Adrenal gland (tissue), 12 donors: ENCODE data around the gene SLC13A5. TPM values are rescaled to one million over a fixed set of nuclear protein-coding genes. Genes with fewer than 3 reads are reported as not detected.

ENCODE experiments used
- DNase-seq, 7 donors: peaks; one replicate each; pipeline ENCODE4 v3.0.0-alpha.2; 2019 to 2020
- H3K27ac ChIP-seq, 5 donors: fragments of 200-600 bp; sonication (generic) in 4 of 5; 1 replicate in 3 of 5; 2 replicates in 2 of 5; pipeline versions ENCODE4 v1.5.1 to v1.8.0; 2016 to 2020; ENCODE audit warnings: mild to moderate bottlenecking in 1 of 5
- H3K27me3 ChIP-seq: fragments of 200-600 bp; 2 replicates; pipeline ENCODE4 v1.8.0; 2021
- H3K36me3 ChIP-seq, 2 donors: fragments of 200-600 bp; replicated peaks in 1 of 2; 1 replicate in 1 of 2; 2 replicates in 1 of 2; pipeline versions ENCODE4 v1.5.1 to v1.8.0; 2018 to 2022
- H3K4me1 ChIP-seq, 2 donors: fragments of 200-600 bp; replicated peaks in 1 of 2; 1 replicate in 1 of 2; 2 replicates in 1 of 2; pipeline versions ENCODE4 v1.5.1 to v1.8.0; 2018 to 2021
- H3K4me3 ChIP-seq, 4 donors: fragments of 200-600 bp; sonication (generic) in 3 of 4; one replicate each; pipeline ENCODE4 v1.5.1; 2016 to 2018
- H3K9me3 ChIP-seq, 3 donors: fragments of 200-600 bp; sonication (generic) in 1 of 3; replicated peaks in 1 of 3; 1 replicate in 2 of 3; 2 replicates in 1 of 3; pipeline versions ENCODE4 v1.5.1 to v1.8.0; 2016 to 2021
- CTCF ChIP-seq, 6 experiments: fragments of 450-650 bp in 4 of 6; fragments of 200-600 bp in 2 of 6; sonication (generic) in 1 of 6; IDR thresholded peaks; 1 replicate in 5 of 6; 2 replicates in 1 of 6; pipeline versions ENCODE4 v1.5.1 to v1.8.0; 2016 to 2021; ENCODE audit warnings: antibody characterized with exemption in 6 of 6, mild to moderate bottlenecking in 2 of 6, moderate library complexity in 1 of 6
- POLR2A ChIP-seq, 2 donors: fragments of 450-650 bp; IDR thresholded peaks; one replicate each; pipeline ENCODE4 v1.6.1; 2017; ENCODE audit warnings: antibody characterized with exemption in 2 of 2, mild to moderate bottlenecking in 2 of 2, moderate library complexity in 1 of 2
- WGBS, 4 donors: extraction: QIAGEN DNeasy Blood & Tissue Kit in 2 of 4; methylation state at CpG; one replicate each; pipeline versions ENCODE4 v1.1.5 to v1.1.7; 2013 to 2017; 5-methylcytosine and 5-hydroxymethylcytosine counted together
- intact Hi-C, 2 donors: fragments of 100-400 bp; cut with DNase I; formaldehyde crosslinking; loops; one replicate each; pipeline versions ENCODE4 v1.14.1 to v1.15.0; 2022 to 2023
- polyA plus RNA-seq, 3 donors: library from polyadenylated mRNA; stranded (reverse); fragments of 200-250 nt in 2 of 3; fragments of 350-450 nt in 1 of 3; fragmentation: Illumina TruSeq in 1 of 3; extraction: RNeasy Lipid Tissue Mini Kit (QIAGEN cat#74804) in 1 of 3; gene quantifications; one replicate each; pipeline ENCODE4 v1.2.3, GENCODE V29; 2013 to 2014
- total RNA-seq, 9 donors: library from RNA; depleted of rRNA in 4 of 9; stranded (reverse); fragments of >200 nt in 4 of 9; fragments of 120-200 nt in 1 of 9; fragmentation: NEBNext Ultra II Directional in 1 of 9; extraction: Animal tissue kit (Norgen Biotek cat#: 25700) in 1 of 9; gene quantifications; one replicate each; pipeline versions ENCODE4 v1.1.0 to v1.2.4, GENCODE V29; 2013 to 2023
- donor health status: healthy with polysubstance abuse.
- donor health status: Bipolar disorder and iron deficiency.
- donor health status: DM: yes; HTN: yes; CAD: no.
- donor health status: DM: no; HTN: no; CAD: no.
- donor health status: DM: no; HTN: no; CAD: no.
- donor health status: DM: yes; HTN: yes; CAD: no.

Gene SLC13A5
- total and polyA plus RNA-seq, 12 donors = 0.97 to 7.2 (median 3.6) TPM; not detected in 2

GRCh38 chr17:6681671-6682070 is 31.5 kb downstream of the SLC13A5 start:
- intact Hi-C loops = no loop called here
- DNase-seq = no peak
- TF ChIP-seq CTCF (IDR thresholded peaks at IDR 0.05) (no peak), POLR2A (IDR thresholded peaks at IDR 0.05) (no peak)
- WGBS, 4 donors = 56 to 81% (median 73%) methylated on average over 5 of the region's 5 CpGs
- H3K9me3 ChIP-seq = no peaks in the 10 kb centered on the region
- no peaks in the 10 kb centered on the region for H3K36me3 ChIP-seq
- no peak overlapping the region for H3K4me3 ChIP-seq
- no peak overlapping the region for H3K27ac ChIP-seq
- peaks cover 18% of the 10 kb centered on the region for H3K27me3 ChIP-seq
- H3K4me1 ChIP-seq = no peaks in the 10 kb centered on the region

DNA sequence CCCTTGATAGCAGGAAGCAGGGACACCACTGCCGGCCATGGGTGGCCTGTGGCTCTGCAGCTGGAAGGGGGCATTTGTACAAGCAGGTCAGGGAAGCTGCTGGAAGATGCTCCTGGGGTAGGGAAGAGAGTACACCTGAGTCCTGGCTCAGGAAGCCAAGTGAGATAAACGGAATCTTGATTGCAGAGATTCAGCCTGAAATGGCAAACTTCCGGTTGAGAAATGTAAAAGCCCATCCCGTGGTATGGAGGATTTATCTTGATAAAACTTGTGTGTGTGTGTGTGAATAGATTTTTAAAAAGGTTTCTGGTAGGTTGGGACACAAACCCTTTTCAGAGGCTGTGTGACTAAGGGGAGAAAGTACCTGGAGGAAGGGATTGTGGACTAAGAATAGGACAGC is 32.0 kb downstream of the SLC13A5 start:
- intact Hi-C loops = no loop called here

GRCh38 chr17:6679241-6679640 is 33.9 kb downstream of the SLC13A5 start:
- no peaks in the 10 kb centered on the region for H3K9me3 ChIP-seq
- 71 to 85% (median 77%) methylated on average over 6 of the region's 6 CpGs for WGBS, 4 donors
- intact Hi-C loops = no loop called here
- H3K36me3 ChIP-seq = no peaks in the 10 kb centered on the region
- H3K4me1 ChIP-seq = no peaks in the 10 kb centered on the region
- no peak for DNase-seq
- TF ChIP-seq CTCF (IDR thresholded peaks at IDR 0.05) = no peak
- TF ChIP-seq POLR2A (IDR thresholded peaks at IDR 0.05) = no peak
- H3K4me3 ChIP-seq = no peak overlapping the region
- no peak overlapping the region for H3K27ac ChIP-seq
- peaks cover 18% of the 10 kb centered on the region for H3K27me3 ChIP-seq

More for the DNA sequence above, 32.0 kb downstream of the SLC13A5 start:
- DNase-seq = no peak
- no peak overlapping the region for H3K27ac ChIP-seq
- H3K9me3 ChIP-seq = no peaks in the 10 kb centered on the region
- peaks cover 18% of the 10 kb centered on the region for H3K27me3 ChIP-seq
- TF ChIP-seq POLR2A (IDR thresholded peaks at IDR 0.05) (no peak), CTCF (IDR thresholded peaks at IDR 0.05) (no peak)
- 61 to 68% (median 65%) methylated on average over 4 of the region's 4 CpGs for WGBS, 4 donors
- no peak overlapping the region for H3K4me3 ChIP-seq
- no peaks in the 10 kb centered on the region for H3K36me3 ChIP-seq
- H3K4me1 ChIP-seq = no peaks in the 10 kb centered on the region

GRCh38 chr17:6677946-6678345 is 35.2 kb downstream of the SLC13A5 start:
- H3K4me3 ChIP-seq = no peak overlapping the region
- H3K27me3 ChIP-seq = peaks cover 18% of the 10 kb centered on the region
- intact Hi-C loops = no loop called here
- no peak for DNase-seq
- no peaks in the 10 kb centered on the region for H3K9me3 ChIP-seq
- TF ChIP-seq CTCF (IDR thresholded peaks at IDR 0.05) = no peak
- TF ChIP-seq POLR2A (IDR thresholded peaks at IDR 0.05) = no peak
- no peaks in the 10 kb centered on the region for H3K36me3 ChIP-seq
- WGBS, 4 donors = 64 to 71% (median 68%) methylated on average over 7 of the region's 7 CpGs
- no peaks in the 10 kb centered on the region for H3K4me1 ChIP-seq
- no peak overlapping the region for H3K27ac ChIP-seq
